ENCODE results near the gene MTCL3.

Gene MTCL3

GRCh38 chr6:127533736-127534135 is 14.6 kb upstream of the MTCL3 start:
- no peak for DNase-seq (ENCODE audit: low spot score)
- H3K4me3 ChIP-seq (ENCODE audit: low read depth in 1 of 3, low read length in 3 of 3): no peak overlapping the region
- WGBS: 56% methylated on average over 3 of the region's 3 CpGs
- H3K4me1 ChIP-seq (ENCODE audit: control insufficient read depth in 4 of 4, insufficient read depth in 4 of 4, low read length in 3 of 4): no peaks in the 10 kb centered on the region
- no peak overlapping the region for H3K27ac ChIP-seq (ENCODE audit: low read depth in 1 of 2, low read length in 2 of 2)
- no peaks in the 10 kb centered on the region for H3K27me3 ChIP-seq (ENCODE audit: control insufficient read depth in 4 of 4, insufficient read depth in 4 of 4, low read length in 3 of 4)
- no peaks in the 10 kb centered on the region for H3K36me3 ChIP-seq (ENCODE audit: control insufficient read depth in 4 of 4, insufficient read depth in 3 of 4, low read depth in 1 of 4, low read length in 3 of 4)
- no peak for TF ChIP-seq FOXA1 (IDR thresholded peaks at IDR 0.05)
- TF ChIP-seq SP1 (IDR thresholded peaks at IDR 0.05): no peak
- TF ChIP-seq JUND (IDR thresholded peaks at IDR 0.05): no peak
- no peak for TF ChIP-seq MAX (IDR thresholded peaks at IDR 0.05)
- no peak for TF ChIP-seq CTCF (IDR thresholded peaks at IDR 0.05; ENCODE audit: low read depth, low read length, missing input control)
- TF ChIP-seq FOXA2 (IDR thresholded peaks at IDR 0.05): no peak
- no peak for TF ChIP-seq RAD21 (IDR thresholded peaks at IDR 0.05)
- TF ChIP-seq GABPA (IDR thresholded peaks at IDR 0.05 in 1 of 2, conservative IDR thresholded peaks at IDR 0.05 in 1 of 2): no peak
- TF ChIP-seq NR2F2 (IDR thresholded peaks at IDR 0.05): no peak
- no peak for TF ChIP-seq HNF4G (IDR thresholded peaks at IDR 0.05)
- TF ChIP-seq REST (IDR thresholded peaks at IDR 0.05): no peak
- TF ChIP-seq EGR1 (IDR thresholded peaks at IDR 0.05; ENCODE audit: low read depth in 2 of 2): no peak
- TF ChIP-seq YY1 (IDR thresholded peaks at IDR 0.05): no peak
- TF ChIP-seq ZBTB33 (IDR thresholded peaks at IDR 0.05): no peak
- no peak for TF ChIP-seq TAF1 (conservative IDR thresholded peaks at IDR 0.05)
- TF ChIP-seq HNF4A (conservative IDR thresholded peaks at IDR 0.05): no peak
- TF ChIP-seq, protein P1, sequence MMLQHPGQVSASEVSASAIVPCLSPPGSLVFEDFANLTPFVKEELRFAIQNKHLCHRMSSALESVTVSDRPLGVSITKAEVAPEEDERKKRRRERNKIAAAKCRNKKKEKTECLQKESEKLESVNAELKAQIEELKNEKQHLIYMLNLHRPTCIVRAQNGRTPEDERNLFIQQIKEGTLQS (IDR thresholded peaks at IDR 0.05): no peak
- no peak for TF ChIP-seq RXRA (IDR thresholded peaks at IDR 0.05)
- H3K9ac ChIP-seq (ENCODE audit: low read depth in 1 of 2, low read length in 2 of 2): no peak overlapping the region
- no peaks in the 10 kb centered on the region for H3K9me3 ChIP-seq (ENCODE audit: control insufficient read depth in 4 of 4, low read length in 3 of 4)
